HG03558 (cell line): ENCODE data around the gene SNAI3.

Experiments used
- ATAC-seq: cut with Tn5 transposase; IDR thresholded peaks from one replicate; pipeline ENCODE4 v1.9.1; 2021; ENCODE audit warnings: moderate number of reproducible peaks; ENCODE audit not compliant: unreplicated experiment; ENCODE audit errors: extremely low read depth

SNAI3 gene

DNA sequence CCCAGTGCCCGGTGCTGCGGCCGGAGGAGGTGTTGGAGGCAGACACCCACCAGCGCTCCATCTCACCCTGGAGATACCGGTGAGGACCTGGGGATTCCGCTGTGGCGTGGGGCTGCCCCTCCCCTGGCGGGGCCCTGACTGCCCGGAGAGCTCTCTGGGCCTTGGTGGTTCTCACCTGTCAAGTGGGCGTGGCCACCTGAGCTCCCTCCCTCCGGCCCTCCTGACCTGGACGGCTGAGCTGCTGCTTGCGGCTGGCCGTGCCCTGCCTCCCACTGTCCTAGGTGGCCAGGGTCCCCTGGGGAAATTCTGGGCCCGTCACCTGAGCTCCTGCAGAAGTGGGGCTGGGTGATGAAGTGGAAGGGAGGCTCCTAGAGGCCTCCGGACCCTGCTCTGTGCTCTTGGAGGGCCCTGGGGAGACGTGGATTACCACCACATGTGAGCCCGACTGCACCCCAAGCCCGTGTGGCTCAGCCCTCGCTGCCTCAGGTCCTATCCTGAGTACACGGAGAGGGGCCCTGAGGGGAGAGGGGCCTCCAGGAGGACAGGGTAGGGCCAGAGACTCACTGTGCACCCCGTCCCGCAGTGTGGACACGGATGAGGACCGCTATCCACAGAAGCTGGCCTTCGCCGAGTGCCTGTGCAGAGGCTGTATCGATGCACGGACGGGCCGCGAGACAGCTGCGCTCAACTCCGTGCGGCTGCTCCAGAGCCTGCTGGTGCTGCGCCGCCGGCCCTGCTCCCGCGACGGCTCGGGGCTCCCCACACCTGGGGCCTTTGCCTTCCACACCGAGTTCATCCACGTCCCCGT is 46.9 kb downstream of the SNAI3 start:
- no peak for ATAC-seq

DNA sequence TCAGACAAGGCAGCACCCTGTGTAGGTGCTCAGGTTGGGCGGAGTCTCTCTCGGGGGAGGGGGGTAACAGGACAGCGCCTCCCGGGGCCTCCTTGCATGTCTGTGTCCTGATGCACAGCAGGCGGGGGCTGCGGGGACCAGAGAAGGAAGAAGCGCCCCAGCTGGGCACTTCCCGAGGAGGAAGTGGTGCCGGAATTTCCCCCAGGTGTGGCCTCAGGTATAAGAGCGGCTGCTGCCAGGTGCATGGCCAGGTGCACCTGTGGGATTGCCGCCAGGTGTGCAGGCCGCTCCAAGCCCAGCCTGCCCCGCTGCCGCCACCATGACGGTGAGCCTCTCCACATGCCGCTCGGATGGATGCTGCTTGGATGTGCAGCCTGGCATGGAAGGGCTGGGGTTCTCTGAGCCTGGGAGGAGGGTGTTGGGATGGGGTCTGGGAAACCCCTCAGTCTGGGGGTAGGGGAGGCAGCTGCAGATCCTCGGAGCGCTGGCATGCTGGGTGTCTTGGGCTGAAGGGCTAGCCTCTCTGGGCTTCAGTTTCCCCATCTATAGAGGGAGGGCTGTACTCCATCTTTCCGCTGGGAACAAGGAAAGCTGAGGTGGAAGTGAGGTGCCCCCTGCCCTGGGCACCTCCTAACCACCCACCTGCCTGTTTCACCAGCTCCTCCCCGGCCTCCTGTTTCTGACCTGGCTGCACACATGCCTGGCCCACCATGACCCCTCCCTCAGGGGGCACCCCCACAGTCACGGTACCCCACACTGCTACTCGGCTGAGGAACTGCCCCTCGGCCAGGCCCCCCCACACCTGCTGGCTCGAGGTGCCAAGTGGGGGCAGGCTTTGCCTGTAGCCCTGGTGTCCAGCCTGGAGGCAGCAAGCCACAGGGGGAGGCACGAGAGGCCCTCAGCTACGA is 47.7 kb downstream of the SNAI3 start, which contains the start of gene IL17C:
Gene IL17C, plus strand, starts transcription at position 250 of the 908 bp plus-strand sequence. Its CDS starts 70 bp downstream, at position 320.
- no peak for ATAC-seq

DNA sequence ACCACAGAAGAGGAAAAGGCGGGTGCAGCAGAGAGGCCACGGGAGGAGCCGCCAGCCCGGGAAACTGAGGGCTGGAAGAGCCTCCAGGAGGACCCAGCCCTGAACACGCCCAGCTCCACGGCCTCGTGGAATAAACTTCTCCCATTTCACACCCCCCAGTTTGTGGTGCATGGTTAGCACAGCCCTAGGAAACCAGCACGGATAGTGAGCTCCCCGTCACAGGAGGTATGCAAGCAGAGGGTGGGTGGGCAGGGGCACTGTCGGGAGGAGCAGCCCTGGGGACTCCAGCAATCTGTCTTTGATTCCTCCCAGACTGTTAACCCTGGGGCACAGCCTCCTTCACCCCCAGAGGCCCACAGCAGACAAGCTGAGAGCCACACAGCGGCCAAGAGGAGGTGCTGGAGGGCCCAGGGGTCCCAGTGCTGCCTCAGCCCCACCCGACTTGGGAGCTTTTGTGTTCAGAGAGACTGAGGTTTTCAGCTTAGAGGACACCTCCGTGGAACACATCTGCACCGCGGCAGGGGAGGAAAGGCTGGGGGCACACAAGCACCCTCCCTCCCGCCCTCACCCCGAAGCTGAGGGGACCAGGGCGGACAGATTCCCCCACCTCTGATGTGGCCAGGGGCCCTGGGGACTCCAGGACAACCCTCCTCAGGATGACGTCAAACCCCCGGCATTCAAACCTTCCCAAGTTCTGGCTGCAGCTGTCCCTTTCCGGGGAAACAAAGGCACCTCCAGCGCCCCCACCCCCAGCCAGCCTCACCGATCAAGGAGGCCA is 49.6 kb downstream of the SNAI3 start:
- no peak for ATAC-seq

DNA sequence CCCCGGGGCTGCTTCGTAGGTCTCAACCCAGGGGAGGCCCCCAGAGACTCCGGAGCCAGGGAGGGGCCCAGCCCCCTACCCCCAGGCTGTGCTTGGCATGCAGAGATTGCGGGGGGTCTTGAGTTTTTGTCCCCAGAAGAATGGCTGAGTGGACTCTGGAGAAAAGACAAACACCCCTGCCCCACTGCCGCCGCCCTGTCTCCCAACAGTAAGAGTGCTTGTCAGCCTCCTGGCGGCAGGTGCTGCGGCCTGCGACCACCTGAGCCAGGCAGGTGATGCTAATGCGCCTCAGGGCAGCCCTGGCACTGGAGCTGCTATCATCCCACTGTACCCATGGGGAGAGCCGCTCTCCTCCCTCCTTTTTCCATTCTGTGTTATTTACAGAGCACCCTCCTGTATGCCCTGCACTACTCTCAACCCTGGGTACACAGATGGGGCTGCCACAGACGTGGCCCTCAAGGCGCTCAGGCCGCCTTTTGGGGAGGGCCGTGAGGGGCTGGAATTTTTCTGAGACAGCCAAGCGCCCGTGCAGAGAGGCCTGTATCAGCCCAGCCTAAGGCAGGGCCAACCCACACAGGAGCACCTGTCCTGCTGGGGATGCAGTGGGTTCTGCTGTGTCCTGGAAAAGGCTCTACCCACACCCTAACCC is 50.5 kb downstream of the SNAI3 start:
- no peak for ATAC-seq

DNA sequence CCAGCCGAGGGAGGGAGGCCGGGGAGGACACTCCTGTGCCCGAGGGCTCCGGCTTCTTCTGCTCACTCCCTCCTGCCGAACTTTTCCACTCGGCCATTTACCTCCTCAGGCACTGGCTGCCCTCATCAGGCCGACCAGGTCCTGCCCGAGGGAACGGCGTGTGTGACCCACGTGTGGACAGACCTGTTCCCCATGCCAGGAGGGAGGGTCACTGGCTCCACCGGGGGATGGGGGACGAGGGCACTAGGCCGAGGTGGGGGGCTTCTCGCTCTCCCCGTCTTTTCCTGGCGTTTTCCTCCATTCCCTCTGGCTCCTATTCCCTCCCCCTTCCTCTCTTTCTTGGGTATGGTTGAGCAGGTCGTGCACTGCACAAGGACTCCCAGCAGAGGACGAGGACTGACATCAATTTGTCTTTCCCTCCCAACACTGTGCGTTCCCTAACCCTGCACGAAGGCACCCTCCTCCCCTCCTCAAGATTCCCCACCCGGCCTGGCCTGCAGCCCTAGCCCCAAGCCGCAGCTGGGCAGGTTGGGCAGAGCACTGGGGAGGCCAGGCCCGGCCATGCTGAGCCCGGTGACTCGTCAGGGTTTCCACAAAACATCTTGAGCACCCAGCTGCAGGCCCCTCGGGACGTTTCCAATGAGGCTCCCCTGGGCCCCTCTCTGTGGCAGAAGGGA is 51.2 kb downstream of the SNAI3 start:
- no peak for ATAC-seq

DNA sequence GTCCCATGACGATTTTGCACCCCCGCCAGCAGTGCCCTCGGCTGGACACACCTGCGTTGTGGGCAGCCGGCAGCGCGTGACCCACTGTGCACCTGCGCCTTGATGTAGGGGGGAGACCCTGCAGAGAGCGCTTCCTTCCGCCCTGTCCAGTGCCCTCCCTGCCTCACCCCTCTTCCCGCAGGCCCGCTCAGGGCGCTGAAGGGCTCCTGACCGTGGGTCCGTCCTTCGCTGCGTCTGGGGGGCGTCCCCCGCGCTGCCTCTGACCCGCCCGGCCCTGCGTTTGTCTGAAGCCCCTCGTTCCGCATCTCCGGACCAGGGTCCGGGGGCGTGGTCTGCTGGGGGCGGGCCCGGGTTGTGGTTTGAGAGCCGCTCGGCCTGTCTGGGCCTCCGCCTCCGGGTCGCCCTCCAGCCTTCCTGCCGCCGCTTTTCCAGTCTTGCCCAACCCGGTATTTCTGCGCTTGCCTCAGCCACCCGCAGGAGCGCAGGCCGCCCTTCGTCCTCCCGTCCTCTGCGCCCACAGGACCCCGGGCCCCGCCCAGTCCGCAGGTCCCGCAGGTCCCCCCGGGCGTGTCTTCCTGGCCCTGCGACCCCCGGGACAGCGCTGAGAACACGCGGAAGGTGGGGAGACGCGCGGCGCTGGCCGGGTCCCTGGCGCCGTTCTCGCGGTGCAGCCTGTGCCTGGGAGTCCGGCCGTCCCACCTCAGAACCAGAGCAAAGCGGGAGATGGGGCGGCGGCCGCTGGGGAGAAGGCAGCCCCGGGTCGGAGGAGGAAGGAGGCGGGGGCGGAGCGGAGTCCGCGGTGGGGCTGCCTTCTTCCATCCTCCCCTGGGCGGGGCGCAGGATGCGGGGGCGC is 51.9 kb downstream of the SNAI3 start:
- ATAC-seq = no peak

DNA sequence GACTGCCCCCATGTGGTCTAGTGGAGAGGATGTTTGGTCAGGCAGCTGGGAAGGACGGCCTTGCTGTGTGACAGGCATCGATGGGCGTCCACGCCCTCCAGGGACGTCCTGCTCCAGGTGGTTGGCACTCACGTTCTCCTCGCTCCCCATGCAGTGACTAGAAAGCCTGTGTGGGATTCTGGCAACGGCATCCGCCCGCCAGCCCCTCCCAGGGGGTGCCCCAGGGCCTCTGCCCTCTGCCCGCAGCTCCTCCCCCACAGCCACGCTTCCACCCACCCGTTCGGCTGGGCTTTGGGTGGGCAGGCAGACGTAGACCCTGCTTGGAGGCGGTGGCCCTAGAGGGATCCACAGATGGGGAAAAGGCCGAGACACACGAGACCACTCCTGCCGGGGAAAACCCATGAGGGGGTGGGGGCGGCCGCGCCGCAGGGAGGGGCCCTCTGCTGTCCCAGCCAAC is 52.6 kb downstream of the SNAI3 start:
- no peak for ATAC-seq

DNA sequence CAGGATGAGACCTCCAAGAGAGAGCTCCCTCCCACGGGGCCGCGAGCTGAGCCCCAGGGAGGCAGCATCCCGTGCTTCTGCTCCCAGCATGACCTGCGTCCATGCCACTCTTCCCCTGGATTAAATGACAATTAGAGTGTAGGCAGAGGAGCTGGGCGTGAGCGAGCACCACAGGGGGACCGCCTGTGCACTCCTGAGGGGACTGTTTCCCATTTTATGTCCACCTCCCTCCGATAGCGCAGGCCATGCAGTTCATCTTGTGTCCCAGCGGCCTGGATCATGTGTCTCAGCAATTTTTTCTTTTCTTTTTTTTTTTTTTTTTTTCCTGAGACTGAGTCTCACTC is 53.7 kb downstream of the SNAI3 start:
- ATAC-seq = no peak

DNA sequence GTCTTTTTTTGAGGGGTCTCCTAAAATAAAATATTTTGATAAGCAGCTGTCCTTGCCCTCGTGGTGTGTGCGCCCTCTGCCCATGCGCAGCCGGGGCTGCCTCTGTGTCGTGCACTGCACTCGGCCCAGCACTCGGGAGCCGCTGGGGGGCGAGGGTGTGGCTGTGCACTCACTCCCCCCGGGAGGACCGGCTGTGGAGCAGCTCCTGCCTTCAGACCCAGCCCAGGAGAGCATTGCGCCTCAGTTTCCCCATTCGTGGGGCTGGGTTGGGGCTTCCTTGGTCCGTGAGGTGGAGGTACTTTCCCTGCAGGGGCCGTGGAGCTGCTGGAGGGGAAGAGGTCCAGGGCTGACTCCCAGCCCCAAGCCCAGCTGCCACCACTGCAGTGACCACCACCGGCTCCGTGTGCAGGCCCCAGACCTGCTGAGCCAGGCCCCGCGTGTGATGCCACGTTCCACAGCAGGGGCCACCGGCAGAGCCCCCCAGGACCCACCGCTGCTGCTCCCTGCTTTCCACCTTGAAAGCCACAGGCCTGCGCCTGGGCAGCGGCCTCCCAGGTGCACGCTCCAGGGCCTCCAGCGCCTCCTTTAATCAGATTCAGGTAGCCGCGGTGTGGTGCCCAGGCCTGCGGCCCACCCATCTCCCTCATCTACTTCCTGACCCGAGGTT is 54.3 kb downstream of the SNAI3 start:
- no peak for ATAC-seq

DNA sequence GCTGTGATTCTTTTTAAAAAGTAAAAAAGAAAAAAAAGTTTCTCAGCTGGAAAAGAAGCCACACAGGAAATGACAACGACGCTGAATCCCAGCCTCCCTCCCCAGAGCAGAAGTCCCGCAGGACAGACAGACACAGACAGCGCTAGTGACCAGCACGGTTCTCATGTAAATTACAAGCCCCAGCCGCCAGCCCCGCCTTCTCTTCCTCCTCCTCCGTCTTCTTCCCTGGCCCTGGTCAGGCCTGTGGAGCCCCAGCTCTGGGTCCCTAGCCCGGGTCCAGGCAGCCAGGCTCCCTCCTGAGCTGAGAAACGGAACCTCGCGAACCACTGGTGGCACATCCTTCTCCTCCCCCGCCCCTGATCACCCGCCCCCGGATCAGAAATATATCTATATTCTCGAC is 54.9 kb downstream of the SNAI3 start:
- ATAC-seq = no peak

DNA sequence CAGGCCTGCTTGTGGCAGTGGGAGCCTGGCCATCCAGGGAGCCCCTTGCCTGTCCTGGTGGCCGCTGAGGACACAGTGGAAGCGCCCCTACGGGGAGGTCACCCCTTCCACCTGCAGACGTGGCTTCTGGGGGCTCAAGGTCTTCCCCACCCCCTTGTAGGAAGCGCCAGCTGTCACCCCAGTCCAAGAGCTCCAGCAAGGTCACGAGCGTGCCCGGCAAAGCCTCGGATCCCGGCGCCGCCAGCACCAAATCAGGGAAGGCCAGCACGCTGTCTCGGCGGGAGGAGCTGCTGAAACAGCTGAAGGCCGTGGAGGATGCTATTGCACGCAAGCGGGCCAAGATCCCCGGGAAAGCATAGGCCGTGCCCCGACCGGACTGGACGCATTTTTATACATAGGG is 55.4 kb downstream of the SNAI3 start:
- no peak for ATAC-seq

DNA sequence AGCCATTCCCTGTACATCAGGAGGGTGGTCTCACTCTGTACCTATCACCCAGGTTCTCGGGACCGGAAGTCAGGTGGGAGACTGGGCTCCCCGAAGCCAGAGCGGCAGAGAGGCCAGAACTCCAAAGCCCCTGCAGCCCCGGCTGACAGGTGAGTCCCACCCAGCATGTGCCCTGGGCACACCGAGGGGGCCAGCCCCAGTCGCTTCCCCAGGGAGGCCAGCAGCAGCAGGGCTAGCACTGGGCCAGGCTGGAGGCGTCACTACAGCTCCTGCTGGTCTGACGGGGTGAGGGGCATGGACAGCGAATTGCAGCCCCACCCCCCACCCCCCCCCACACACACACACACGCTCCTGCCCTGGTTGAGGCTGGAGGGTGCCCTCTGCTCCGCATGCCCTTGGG is 55.9 kb downstream of the SNAI3 start:
- ATAC-seq = no peak

DNA sequence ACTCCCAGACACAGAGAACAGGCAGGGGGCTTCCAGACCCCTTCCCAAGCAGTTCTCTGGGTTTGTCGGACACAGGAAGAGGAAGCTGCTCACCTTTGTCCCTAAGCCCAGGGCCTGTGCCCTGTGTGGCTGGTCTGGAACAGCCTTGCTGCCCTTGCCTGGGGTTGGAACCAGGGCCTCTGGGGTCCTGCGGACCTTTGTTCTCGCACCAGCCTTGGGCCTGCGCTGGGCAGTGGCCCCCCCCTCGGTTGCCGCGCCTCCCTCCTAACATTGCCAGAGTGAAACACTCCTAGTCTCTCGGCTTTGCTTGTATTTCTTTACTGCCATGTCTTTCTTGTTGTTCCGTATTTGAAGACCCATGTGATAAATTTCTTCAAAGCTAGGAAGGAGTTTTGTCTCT is 56.5 kb downstream of the SNAI3 start:
- no peak for ATAC-seq

DNA sequence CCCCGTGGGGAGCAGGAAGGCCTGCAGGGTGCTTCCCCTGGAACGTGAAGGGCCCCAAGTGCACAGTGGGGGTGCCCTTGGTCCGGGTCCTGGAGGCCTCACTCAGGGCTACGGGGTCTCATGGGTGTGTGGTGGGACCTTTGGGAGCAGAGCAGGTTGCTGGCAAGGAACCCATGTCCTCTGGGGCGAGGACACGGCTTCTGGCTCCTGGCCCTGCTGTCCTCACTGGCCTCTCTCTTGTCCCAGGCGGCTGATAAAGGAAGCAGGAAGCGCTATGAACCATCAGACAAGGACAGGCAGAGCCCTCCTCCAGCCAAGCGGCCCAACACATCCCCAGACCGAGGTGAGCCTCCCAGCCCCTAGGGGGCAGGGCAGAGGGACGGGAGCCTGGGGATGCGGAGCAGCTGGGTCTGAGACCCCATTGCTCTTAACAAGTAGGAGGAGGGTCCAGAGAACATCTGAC is 57.8 kb downstream of the SNAI3 start:
- no peak for ATAC-seq
